Panc1 (cell line): Measurements from ENCODE around the gene SH3RF2.

Experiments
- POLR2AphosphoS5 ChIP-seq: IDR thresholded peaks from 2 replicates; pipeline ENCODE4 v1.6.1; 2012; ENCODE audit warnings: mild to moderate bottlenecking, low read depth, low read length, moderate library complexity
- SIN3A ChIP-seq: IDR thresholded peaks from 2 replicates; pipeline ENCODE4 v1.6.1; 2012; ENCODE audit warnings: low read depth, mild to moderate bottlenecking, low read length, moderate library complexity, borderline replicate concordance; ENCODE audit not compliant: insufficient read depth
- TF ChIP-seq, protein P1 (sequence below): fragments of 450-650 bp; IDR thresholded peaks from 2 replicates; pipeline ENCODE4 v1.5.1; 2017; ENCODE audit warnings: mild to moderate bottlenecking

DNA sequence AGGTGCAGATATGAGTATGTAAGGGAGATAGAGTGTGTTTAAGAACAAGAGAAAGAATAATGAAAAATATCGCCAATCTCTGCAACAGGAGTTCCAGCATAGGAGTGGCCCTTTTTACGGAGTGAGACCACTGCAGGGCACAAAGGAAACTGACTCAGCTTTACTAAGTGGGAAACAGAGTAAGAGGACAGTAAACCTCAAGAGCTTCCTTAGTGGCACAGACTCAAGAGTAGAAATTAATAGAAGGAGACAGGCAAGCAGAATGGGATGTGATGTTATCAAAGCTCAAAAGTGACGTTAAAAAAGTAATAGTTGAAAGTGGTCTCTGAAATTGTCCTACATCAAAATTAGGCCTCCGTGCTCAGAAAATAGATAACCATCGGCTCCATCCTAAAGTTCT, 2.1 kb upstream of the SH3RF2 start:
- TF ChIP-seq, protein P1, sequence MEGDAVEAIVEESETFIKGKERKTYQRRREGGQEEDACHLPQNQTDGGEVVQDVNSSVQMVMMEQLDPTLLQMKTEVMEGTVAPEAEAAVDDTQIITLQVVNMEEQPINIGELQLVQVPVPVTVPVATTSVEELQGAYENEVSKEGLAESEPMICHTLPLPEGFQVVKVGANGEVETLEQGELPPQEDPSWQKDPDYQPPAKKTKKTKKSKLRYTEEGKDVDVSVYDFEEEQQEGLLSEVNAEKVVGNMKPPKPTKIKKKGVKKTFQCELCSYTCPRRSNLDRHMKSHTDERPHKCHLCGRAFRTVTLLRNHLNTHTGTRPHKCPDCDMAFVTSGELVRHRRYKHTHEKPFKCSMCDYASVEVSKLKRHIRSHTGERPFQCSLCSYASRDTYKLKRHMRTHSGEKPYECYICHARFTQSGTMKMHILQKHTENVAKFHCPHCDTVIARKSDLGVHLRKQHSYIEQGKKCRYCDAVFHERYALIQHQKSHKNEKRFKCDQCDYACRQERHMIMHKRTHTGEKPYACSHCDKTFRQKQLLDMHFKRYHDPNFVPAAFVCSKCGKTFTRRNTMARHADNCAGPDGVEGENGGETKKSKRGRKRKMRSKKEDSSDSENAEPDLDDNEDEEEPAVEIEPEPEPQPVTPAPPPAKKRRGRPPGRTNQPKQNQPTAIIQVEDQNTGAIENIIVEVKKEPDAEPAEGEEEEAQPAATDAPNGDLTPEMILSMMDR = no peak
- no peak for TF ChIP-seq POLR2AphosphoS5
- no peak for TF ChIP-seq SIN3A
